Suprapubic skin (tissue), 4 donors: Measurements from ENCODE around the gene CHAD. TPM values are rescaled to one million over a fixed set of nuclear protein-coding genes. Genes with fewer than 3 reads are reported as not detected.

Source experiments
- DNase-seq, 2 donors: peaks; one replicate each; pipeline ENCODE4 v3.0.0-alpha.2; 2019; ENCODE audit warnings: low spot score in 2 of 2
- H3K27ac ChIP-seq: fragments of 200-600 bp; sonication (generic); one replicate; pipeline ENCODE4 v1.5.1; 2019
- H3K27me3 ChIP-seq: fragments of 200-600 bp; sonication (generic); one replicate; pipeline ENCODE4 v1.5.1; 2019
- H3K36me3 ChIP-seq: fragments of 200-600 bp; sonication (generic); one replicate; pipeline ENCODE4 v1.5.1; 2019
- H3K4me1 ChIP-seq: fragments of 200-600 bp; sonication (generic); one replicate; pipeline ENCODE4 v1.5.1; 2019
- H3K4me3 ChIP-seq: fragments of 200-600 bp; sonication (generic); one replicate; pipeline ENCODE4 v1.5.1; 2019; ENCODE audit warnings: mild to moderate bottlenecking
- H3K9me3 ChIP-seq: fragments of 200-600 bp; sonication (generic); one replicate; pipeline ENCODE4 v1.5.1; 2019
- EP300 ChIP-seq: sonication (generic); formaldehyde crosslinking; IDR thresholded peaks from one replicate; pipeline ENCODE4 v1.6.1; 2017; ENCODE audit warnings: antibody characterized with exemption
- POLR2A ChIP-seq, 2 donors: fragments of 450-650 bp; IDR thresholded peaks; one replicate each; pipeline ENCODE4 v1.6.1; 2017; ENCODE audit warnings: antibody characterized with exemption in 2 of 2, mild to moderate bottlenecking in 2 of 2, moderate library complexity in 2 of 2
- POLR2AphosphoS5 ChIP-seq, 3 donors: sonication (generic); formaldehyde crosslinking; IDR thresholded peaks; one replicate each; pipeline ENCODE4 v1.6.1; 2017; ENCODE audit warnings: antibody characterized with exemption in 3 of 3
- WGBS: methylation state at CpG from one replicate; pipeline ENCODE4 v1.1.5; 2018; 5-methylcytosine and 5-hydroxymethylcytosine counted together
- total RNA-seq, 4 donors: library from RNA; depleted of rRNA; stranded (reverse); fragments of >200 nt; gene quantifications; one replicate each; pipeline ENCODE4 v1.1.0, GENCODE V29; 2016
- TF ChIP-seq, protein P1 (sequence below), 2 donors: fragments of 200-600 bp in 1 of 2; fragments of 450-650 bp in 1 of 2; sonication (generic) in 1 of 2; IDR thresholded peaks; one replicate each; pipeline ENCODE4 v1.5.1; 2016 to 2019; ENCODE audit warnings: antibody characterized with exemption in 2 of 2, mild to moderate bottlenecking in 1 of 2, moderate library complexity in 1 of 2

Gene CHAD
- total RNA-seq, 4 donors from 2014 or later, result 4.5 to 15.4 (median 7.2) TPM

DNA sequence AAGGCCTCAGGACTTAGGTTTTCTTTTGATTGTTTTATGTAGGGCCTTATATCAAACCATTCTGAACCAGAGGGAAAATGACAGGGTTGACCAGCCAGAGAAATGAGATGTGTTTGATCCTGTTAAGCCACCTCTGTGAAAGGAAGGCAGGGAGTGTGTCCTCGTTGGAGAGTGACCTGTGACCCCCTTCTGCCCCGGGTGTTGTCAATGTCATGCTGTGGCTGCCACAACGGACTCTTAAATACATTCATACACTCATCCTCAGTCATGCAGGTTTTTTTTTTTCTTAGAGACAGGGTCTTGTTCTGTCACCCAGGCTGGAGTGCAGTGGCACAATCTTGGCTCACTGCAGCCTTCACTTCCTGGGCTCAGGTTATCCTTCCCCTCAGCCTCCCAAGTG is 45.7 kb upstream of the CHAD start:
- DNase-seq, result no peak
- WGBS, result 70% methylated on average over 3 of the region's 3 CpGs
- Histone ChIP-seq H3K27ac (no peak overlapping the region), H3K4me3 (no peak overlapping the region), H3K36me3 (no peaks in the 10 kb centered on the region), H3K9me3 (no peaks in the 10 kb centered on the region), H3K4me1 (peaks cover 21% of the 10 kb centered on the region), H3K27me3 (no peaks in the 10 kb centered on the region)
- TF ChIP-seq POLR2AphosphoS5 (IDR thresholded peaks at IDR 0.05) (no peak), EP300 (no peak), POLR2A (IDR thresholded peaks at IDR 0.05) (no peak)
- TF ChIP-seq, protein P1, sequence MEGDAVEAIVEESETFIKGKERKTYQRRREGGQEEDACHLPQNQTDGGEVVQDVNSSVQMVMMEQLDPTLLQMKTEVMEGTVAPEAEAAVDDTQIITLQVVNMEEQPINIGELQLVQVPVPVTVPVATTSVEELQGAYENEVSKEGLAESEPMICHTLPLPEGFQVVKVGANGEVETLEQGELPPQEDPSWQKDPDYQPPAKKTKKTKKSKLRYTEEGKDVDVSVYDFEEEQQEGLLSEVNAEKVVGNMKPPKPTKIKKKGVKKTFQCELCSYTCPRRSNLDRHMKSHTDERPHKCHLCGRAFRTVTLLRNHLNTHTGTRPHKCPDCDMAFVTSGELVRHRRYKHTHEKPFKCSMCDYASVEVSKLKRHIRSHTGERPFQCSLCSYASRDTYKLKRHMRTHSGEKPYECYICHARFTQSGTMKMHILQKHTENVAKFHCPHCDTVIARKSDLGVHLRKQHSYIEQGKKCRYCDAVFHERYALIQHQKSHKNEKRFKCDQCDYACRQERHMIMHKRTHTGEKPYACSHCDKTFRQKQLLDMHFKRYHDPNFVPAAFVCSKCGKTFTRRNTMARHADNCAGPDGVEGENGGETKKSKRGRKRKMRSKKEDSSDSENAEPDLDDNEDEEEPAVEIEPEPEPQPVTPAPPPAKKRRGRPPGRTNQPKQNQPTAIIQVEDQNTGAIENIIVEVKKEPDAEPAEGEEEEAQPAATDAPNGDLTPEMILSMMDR (IDR thresholded peaks at IDR 0.05), result no peak

DNA sequence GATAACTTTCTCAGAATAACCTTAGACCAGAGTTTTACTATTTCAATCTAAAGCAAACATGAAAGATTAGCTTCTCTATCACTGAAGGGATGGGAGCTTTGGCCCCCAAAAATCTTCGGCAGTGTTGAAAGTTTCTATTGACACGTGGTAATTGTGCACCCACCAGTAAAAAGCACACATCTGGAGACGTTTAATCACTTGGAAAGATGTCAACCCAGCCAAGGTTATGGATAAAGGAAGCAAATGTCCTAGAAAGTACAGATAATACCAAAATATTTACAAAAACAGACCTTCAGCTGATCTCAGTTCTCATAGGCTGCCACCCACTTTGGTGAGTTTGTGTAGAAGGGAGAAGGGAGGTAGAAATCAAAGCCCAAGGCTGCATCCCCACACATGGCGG is 44.8 kb upstream of the CHAD start:
- no peaks in the 10 kb centered on the region for H3K36me3 ChIP-seq
- DNase-seq, result no peak
- no peaks in the 10 kb centered on the region for H3K9me3 ChIP-seq
- WGBS, result 75% methylated on average over 4 of the region's 4 CpGs
- H3K27ac ChIP-seq, result no peak overlapping the region
- no peak overlapping the region for H3K4me3 ChIP-seq
- no peaks in the 10 kb centered on the region for H3K27me3 ChIP-seq
- TF ChIP-seq EP300, result no peak
- TF ChIP-seq, protein P1 (IDR thresholded peaks at IDR 0.05), result no peak
- no peak for TF ChIP-seq POLR2A (IDR thresholded peaks at IDR 0.05)
- no peak for TF ChIP-seq POLR2AphosphoS5 (IDR thresholded peaks at IDR 0.05)
- peaks cover 28% of the 10 kb centered on the region for H3K4me1 ChIP-seq

DNA sequence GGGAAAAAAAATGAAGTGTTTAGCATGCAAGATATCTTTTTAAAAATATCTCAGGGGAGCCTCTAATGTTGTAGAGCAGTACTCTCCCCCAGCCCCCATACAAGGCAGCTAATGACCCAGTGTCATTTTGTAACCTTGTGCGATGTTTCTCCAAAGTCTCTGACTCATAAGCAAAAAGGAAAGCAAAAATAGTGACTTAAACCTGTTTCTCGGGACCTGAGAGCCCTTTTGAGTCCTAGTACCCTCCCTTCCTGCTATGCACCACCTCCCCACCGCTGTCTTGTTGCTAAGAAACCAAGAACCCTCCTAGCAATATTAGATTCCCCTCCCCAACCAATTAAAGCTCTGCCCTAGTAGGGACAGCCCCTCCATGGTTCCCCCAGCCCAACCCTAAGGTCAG is 42.4 kb upstream of the CHAD start:
- no peaks in the 10 kb centered on the region for H3K27me3 ChIP-seq
- no peak for DNase-seq
- no peak overlapping the region for H3K27ac ChIP-seq
- no peaks in the 10 kb centered on the region for H3K36me3 ChIP-seq
- TF ChIP-seq, protein P1 (IDR thresholded peaks at IDR 0.05), result no peak
- TF ChIP-seq POLR2AphosphoS5 (IDR thresholded peaks at IDR 0.05) (no peak), POLR2A (IDR thresholded peaks at IDR 0.05) (no peak), EP300 (no peak)
- no peaks in the 10 kb centered on the region for H3K9me3 ChIP-seq
- 36% methylated on average over 3 of the region's 3 CpGs for WGBS
- H3K4me3 ChIP-seq, result no peak overlapping the region
- H3K4me1 ChIP-seq, result peaks cover 34% of the 10 kb centered on the region

DNA sequence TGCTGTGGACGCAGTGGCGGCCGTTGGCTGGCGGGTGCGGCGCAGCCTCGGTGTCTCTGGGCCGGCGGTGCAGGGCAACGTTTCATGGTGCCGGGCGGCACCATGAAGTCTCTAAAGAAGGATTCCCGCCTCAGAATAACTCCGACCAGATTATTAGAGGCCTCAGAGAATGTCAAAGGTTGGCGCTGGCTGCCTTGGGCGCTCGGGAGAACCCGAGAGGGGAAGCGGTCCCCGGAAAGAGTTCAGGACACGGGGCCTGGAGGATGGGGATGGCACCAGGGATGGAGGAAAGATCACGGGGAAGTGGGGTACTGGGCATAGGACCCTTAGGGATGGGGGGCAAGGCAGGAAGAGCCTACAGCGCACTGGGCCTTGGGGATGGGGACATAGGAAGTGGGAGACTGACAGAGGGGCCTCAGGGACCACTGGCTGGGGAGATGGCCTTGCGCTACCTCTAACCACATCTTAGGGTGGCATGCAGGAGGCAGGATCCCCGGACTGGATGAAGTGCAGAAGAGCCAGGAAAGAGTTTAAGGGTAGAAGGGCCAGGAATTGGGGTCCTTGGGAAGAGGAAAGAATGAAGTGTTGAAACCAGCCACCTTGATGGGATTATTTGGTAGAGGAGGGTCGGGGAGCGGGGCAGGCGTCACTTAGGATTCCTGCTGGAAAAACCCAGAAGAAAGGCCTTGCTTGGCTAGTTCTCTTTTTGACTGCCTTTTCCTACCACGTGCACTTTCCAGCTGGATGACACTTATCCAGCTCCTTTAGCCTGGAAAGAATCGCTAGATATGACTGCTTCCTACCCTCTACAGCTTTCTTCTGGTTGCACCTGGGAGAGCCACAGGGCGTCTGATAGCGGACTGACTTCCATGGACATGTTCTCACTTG is 40.1 kb upstream of the CHAD start:
- no peak for DNase-seq
- no peak for TF ChIP-seq POLR2AphosphoS5 (IDR thresholded peaks at IDR 0.05)
- no peak for TF ChIP-seq POLR2A (IDR thresholded peaks at IDR 0.05)
- TF ChIP-seq EP300, result no peak
- TF ChIP-seq, protein P1 (IDR thresholded peaks at IDR 0.05), result no peak
- Histone ChIP-seq H3K36me3 (no peaks in the 10 kb centered on the region), H3K4me3 (peak overlapping the region; percentile 71), H3K4me1 (peaks cover 26% of the 10 kb centered on the region), H3K9me3 (no peaks in the 10 kb centered on the region), H3K27ac (peak overlapping the region; percentile 71), H3K27me3 (no peaks in the 10 kb centered on the region)
- 30% methylated on average over 26 of the region's 32 CpGs for WGBS

DNA sequence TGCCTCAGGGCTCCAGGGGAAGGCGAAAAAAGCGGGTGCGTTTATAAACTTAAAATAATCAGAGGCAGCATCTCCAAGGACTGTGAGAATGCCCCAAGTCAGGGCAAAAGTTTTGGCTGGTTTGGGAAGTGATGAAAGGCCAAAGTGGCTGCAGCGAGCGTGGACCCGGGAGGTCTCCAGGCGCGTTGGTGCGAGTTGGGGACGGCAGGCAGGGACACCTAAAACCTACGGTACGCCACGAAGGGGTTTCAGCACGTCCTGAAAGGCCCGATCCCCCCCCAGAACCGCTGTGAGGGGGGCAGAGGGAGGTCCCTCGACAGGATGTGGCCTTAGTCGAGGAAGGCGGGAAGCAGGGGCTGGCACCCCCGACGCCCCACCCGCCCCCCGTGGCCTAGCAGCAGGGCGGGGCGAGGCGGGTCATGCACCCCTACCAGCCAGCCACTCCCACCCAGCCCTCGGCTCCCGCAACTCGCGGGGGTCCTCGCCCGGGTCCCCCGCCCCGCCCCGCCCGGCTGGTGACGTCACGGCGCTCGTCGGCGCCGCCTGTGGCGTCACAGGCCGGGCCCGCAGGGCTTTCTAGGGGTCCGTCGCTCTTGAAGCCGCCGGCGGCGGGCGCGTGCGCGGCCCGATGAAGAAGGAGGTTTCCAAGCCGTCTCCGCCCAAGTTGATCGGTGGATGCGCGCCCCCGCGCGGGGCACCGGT is 39.3 kb upstream of the CHAD start, which contains the start of gene MYCBPAP:
TSS of gene MYCBPAP (plus strand) at position 569 of the 702 bp plus-strand sequence. CDS start 236 bp downstream, outside the sequence.
- Histone ChIP-seq H3K36me3 (no peaks in the 10 kb centered on the region), H3K4me3 (peak within 1 kb of the TSS; percentile 71), H3K4me1 (peaks cover 26% of the 10 kb centered on the region), H3K9me3 (no peaks in the 10 kb centered on the region), H3K27me3 (no peaks in the 10 kb centered on the region), H3K27ac (peak within 1 kb of the TSS; percentile 71)
- 9% methylated on average over 16 of the region's 66 CpGs for WGBS
- TF ChIP-seq POLR2AphosphoS5 (IDR thresholded peaks at IDR 0.05) (no peak), POLR2A (IDR thresholded peaks at IDR 0.05) (no peak), EP300 (no peak)
- TF ChIP-seq, protein P1 (IDR thresholded peaks at IDR 0.05), result peak in 1 of 2 donors; percentile 24
- DNase-seq, result peak; percentile 86 to 91
